HG03108 (cell line): Measurements from ENCODE around the gene PRRG4.
"Not testable (repeated sequence)": the region's sequence is repeated elsewhere in the genome, so short reads cannot be mapped to it uniquely, and the experiment has no call there.

ENCODE experiments used
- ATAC-seq: cut with Tn5 transposase; IDR thresholded peaks from one replicate; pipeline ENCODE4 v1.9.1; 2021; ENCODE audit warnings: moderate library complexity; ENCODE audit not compliant: unreplicated experiment

PRRG4 gene

GRCh38 chr11:32829680-32830412 lies at the start of gene PRRG4:
PRRG4 (plus strand) TSS chr11:32829927; CDS start chr11:32830530, 603 bp downstream.
- peak; percentile 69 for ATAC-seq

- ATAC-seq: not testable (repeated sequence)
These were observed 48.9 kb upstream of the PRRG4 start for GRCh38 chr11:32780839-32781238.

DNA sequence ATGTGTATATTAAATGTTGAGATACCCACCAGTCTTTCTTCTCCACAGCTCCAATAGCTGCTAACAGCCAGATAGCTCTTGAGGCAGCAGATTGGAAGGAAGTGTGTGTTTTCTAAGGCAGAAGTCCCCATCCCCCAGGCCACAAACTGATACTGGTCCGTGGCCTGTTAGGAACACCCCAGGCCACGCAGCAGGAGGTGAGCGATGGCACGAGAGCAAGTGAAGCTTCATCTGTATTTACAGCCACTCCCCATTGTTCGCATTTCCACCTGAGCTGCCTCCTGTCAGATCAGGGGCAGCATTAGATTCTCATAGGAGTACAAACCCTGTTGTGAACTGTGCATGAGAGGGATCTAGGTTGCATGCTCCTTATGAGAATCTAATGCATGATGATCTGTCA lies 48.0 kb upstream of the PRRG4 start:
- ATAC-seq: no peak

DNA sequence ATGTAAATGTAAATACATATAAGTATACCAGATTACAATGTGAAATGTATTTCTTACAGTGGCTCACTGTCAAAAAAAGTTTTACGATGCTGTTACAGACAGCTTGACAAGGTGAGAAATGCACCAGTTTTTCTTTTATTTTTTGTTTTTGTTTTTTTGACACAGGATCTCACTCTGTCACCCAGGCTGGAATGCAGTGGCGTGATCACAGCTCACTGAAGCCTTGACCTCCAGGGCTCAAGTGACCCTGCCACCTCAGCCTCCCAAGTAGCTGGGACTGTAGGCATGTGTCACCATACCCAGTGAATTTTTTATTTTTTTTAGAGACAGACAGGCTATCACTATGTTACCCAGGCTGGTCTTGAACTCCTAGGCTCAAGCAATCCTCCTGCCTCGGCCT lies 44.5 kb upstream of the PRRG4 start:
- ATAC-seq: no peak

- ATAC-seq: no peak
These were observed 42.9 kb upstream of the PRRG4 start for GRCh38 chr11:32786811-32787210.

DNA sequence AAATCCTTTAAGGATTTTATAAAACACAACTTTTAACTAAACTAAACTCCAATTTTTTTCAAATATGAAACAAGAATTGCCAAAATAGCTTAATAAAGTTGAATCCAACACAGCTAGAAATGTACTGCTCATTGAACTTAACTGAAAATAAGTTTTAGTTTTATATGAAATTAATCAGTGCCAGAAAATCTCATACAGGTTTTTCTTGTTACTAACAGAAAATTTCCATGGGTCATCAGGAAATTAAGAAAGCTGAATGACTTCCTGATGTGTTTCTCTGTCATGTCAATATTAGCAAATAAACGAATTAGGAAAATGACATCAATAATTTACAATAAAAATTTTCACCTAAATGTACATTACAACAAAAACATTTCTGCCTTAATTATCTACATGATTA lies 38.8 kb upstream of the PRRG4 start:
- ATAC-seq: no peak

DNA sequence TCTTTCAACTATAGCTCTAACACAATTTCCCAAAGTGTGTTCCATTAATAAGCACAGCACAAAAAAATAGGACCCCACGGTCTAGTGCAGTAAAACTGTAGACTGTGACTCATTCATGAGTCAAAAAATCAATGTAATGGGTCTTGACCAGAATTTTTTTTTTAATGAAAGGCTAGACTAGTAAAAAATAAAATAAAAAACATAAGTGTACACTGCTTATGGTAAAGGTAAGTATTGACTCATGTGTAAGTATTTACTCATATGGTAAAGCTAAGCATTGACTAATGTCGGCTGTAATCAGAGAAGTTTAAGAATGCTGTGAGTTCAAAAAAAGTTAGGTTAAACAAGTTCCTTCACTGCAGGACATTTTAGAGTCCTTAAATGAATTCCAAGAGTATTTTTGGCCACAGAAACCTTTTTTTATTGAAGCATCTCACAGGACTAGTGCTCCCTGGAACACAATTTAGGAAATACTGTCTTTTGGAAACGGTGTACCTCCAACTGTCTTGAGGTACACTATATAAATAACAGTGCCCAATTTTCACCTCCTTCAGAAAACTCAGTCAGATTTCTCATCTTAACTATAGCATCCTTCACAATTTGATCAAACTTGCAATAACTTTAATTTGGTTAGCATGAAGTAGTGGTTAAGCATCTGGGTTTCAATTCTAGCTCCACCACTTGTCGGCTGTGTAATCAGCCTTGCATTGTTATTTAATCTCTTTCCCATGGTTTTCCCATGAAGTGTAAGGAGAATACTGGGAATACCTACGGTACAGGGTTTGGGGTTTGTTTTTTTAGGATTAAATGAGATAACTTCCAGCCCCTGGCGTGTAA lies 37.4 kb upstream of the PRRG4 start:
- no peak for ATAC-seq

GRCh38 chr11:32792948-32793475 lies 36.7 kb upstream of the PRRG4 start:
- ATAC-seq: peak; percentile 52

DNA sequence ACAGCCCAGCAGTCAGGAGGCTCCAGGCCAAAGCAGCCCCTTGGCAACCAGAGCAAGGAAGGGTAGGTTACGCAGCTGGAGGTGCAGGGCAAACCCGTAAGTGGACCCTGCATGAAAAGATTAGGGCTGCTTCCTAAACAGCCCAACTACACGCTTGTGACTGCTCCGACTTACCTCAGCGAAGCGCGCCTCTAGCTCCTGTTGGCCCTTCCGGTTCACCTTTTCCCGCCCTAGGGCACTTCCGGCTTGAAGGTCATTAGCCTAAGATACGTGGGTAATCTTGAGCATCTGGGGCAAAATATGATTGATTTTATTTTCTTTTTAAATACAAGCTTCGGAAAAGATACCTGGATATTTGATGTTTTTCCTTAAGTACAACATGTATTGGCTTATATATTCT lies 35.3 kb upstream of the PRRG4 start, which contains the start of gene CCDC73:
TSS of gene CCDC73 (minus strand) at position 224 of the 400 bp plus-strand sequence. CDS start 34,419 bp downstream, outside the sequence.
- ATAC-seq: no peak

- ATAC-seq: no peak
These were observed 33.3 kb upstream of the PRRG4 start for GRCh38 chr11:32796425-32796824.

GRCh38 chr11:32809313-32809712 lies 20.4 kb upstream of the PRRG4 start:
- peak; percentile 95 for ATAC-seq

GRCh38 chr11:32817181-32817851 lies 12.4 kb upstream of the PRRG4 start:
- no peak for ATAC-seq

DNA sequence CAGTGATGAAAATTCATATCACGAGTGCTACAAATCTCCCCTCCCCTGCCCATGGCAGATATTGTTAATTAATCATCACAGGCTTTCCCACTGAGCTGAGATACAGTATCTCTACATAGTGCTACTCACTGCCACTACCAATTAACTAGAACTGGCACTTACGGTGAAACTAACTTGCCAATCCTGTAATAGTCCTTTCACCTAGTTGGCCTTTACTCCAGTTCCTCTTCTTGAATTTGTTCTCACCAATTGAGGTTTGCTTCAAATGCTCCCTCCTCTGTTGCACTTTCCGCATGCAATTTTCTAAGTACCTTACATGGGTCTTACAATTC lies 11.9 kb upstream of the PRRG4 start:
- no peak for ATAC-seq

DNA sequence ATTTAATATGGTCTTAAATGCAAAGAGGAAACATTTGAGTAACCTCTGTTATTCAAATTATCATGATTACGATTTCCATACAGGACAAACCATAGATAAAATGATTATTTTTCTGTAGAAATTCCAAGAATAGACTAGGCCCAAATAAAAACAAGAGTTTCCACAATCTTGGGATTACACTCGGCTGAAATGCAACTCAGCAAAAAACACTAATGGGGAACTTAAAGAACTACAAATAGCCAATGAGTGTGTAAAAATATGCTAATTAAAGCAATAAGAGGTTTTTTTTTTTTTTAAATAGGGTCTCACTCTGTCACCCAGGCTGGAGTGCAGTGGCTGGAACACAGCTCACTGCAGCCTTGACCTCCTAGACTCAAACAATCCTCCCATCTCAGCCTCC lies 10.5 kb upstream of the PRRG4 start:
- ATAC-seq: no peak

DNA sequence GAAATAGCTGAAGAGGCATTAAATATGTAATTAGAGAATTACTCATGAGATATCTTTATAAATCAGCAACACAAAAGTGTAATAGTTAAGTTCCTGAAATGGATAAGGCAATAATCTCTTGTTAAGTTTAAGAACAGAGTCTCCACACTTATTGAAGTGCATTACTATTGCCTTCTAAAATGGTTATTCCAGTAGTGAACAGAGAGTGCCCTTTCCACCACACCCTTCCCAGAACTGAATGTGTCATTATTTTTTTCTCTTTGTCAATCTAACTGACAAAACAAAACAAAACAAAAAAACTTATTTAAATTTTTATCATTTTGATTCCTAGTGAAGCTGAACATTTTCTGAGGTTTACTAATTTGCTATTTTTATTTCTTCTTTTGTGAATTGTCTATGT lies 9.2 kb upstream of the PRRG4 start:
- ATAC-seq: no peak

DNA sequence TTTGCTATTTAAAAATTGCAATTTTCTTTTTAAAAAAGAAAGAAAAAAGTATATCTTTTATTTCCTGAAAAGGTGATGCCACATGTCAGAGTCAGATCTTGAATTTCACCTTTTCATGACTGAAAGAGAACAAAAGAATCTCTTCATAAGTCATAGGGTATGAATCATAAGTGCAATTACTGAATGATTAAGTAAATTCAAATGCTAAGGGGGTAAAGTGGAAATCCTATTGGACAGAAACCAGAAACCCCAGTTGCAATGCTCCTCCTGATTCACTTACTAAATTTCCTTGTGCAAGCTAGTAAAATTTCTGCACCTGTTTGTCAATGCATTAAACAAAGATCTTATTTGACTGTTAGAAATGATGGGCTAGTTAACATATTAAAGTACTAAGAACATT lies 8.2 kb upstream of the PRRG4 start:
- ATAC-seq: peak; percentile 17

DNA sequence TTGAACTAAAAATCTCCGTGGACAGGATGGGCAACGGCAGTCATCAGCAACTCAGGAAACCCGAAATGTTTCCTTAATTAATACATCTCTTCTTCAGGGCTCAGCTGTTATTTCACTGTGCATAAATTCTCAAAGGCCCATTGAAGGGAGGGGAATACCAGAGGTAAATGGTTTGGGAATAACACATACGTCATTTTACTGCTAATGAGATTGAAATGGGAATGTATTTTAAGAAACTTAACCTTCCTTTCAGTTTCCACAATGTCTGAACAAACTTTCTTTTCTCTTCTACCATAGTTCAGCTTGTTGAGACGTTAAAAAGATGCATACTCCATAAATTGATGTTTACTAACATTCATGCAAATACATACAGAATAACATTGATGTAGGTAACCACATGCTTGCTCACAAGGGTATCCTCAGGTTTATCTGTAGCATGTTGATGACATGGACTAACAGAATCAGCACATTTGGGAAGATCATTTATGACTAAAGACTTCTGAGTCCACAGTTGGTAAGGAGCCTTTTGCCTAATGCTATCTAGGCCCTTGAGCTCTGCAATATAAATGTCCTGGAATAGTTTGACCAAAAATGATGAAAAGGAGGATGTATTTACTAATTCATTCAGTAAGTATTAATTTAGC lies 7.7 kb upstream of the PRRG4 start:
- ATAC-seq: peak; percentile 46

- not testable (repeated sequence) for ATAC-seq
These were observed 6.1 kb upstream of the PRRG4 start for GRCh38 chr11:32823617-32824016.

GRCh38 chr11:32826113-32826512 lies 3.6 kb upstream of the PRRG4 start:
- ATAC-seq: no peak

- ATAC-seq: no peak
These were observed 2.5 kb upstream of the PRRG4 start for GRCh38 chr11:32827276-32827675.

GRCh38 chr11:32829157-32829679 lies 509 bp upstream of the PRRG4 start:
- ATAC-seq: peak; percentile 32
